ENCODE measurements around the gene TATDN2. TPM values are rescaled to one million over a fixed set of nuclear protein-coding genes. Genes with fewer than 3 reads are reported as not detected.

The TATDN2 gene
- total and polyA plus RNA-seq, 4 experiments from 2014 or later: 8.4 to 79.3 (median 48.1) TPM

DNA sequence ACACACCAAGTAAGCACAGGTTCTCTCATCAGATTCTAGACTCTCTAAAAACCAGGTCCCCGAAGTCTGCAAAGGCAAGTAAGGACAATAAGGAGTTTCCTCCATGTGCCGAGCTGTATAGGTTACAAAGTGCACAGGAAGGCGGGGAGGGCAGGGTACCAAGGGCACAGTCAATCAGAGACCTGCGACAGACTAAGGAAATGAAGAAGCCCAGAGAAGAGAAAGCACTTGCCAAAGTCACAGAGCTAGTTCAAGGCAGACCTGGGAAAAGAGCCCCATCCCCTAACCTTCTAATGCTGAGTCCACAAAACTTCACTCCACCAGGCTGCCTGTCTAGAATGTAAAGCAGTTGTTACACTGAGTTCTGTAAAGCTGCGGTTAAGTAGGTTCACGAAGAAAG lies 71.0 kb downstream of the TATDN2 start:
- ChIA-PET CTCF (ENCODE audit: partially characterized antibody) (interaction anchor here (2.0 kb wide), 1 partner anchor 429 kb away, joined by 5 read pairs; the partner anchor contains the start of gene JAGN1), POLR2A (ENCODE audit: partially characterized antibody) (no interaction called here)
- no peaks in the 10 kb centered on the region for H3K27me3 ChIP-seq (ENCODE audit: insufficient read depth, low read length)
- no peak for DNase-seq
- no peak overlapping the region for H3K4me3 ChIP-seq (ENCODE audit: low read length in 2 of 2)
- H3K4me3 Mint-ChIP-seq: peak overlapping the region; percentile 63 to 78 (median 74)
- H3K36me3 ChIP-seq (ENCODE audit: insufficient read depth, low read length): peaks cover 40% of the 10 kb centered on the region
- H3K4me1 ChIP-seq (ENCODE audit: insufficient read depth, low read length): peaks cover 28% of the 10 kb centered on the region
- peaks cover 18 to 42% (median 31%) of the 10 kb centered on the region in 4 donors for H3K4me1 Mint-ChIP-seq
- no peaks in the 10 kb centered on the region for H3K9me3 Mint-ChIP-seq
- peaks cover 11 to 42% of the 10 kb centered on the region in 2 donors for H3K36me3 Mint-ChIP-seq
- H3K27me3 Mint-ChIP-seq: no peaks in the 10 kb centered on the region
- intact Hi-C loops (cut with micrococcal nuclease): no loop called here
- peak overlapping the region; percentile 71 to 90 (median 88) for H3K27ac Mint-ChIP-seq
- no peaks in the 10 kb centered on the region for H3K9me3 ChIP-seq (ENCODE audit: control insufficient read depth in 1 of 2, low read length in 2 of 2)
- peak overlapping the region; percentile 18 for H3K27ac ChIP-seq (ENCODE audit: low read depth, low read length)

DNA sequence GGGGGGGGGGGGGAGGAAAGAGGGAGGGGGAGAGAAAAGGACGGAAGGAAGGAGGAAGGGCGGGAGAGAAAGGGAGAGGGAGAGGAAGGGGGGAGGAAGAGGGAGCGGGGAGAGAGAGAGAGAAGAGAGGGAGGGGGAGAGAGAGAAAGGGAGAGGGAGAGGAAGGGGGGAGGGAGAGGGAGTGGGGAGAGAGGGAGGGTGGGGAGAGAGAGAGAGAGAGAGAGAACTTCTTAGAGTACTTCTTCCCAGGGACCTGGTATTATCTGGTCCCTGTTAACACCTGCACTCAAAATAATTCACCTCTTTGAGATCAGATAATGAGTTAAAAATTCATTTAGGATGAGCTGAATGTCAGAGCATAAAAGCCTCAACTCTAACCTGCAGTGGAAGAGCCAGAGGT lies 71.5 kb downstream of the TATDN2 start:
- no peak for DNase-seq
- peak overlapping the region; percentile 89 to 97 (median 95) for H3K27ac Mint-ChIP-seq
- H3K4me1 ChIP-seq (ENCODE audit: insufficient read depth, low read length): peaks cover 28% of the 10 kb centered on the region
- peaks cover 5 to 36% of the 10 kb centered on the region in 2 donors for H3K36me3 Mint-ChIP-seq
- H3K4me1 Mint-ChIP-seq: peaks cover 18 to 42% (median 29%) of the 10 kb centered on the region in 4 donors
- H3K27me3 ChIP-seq (ENCODE audit: insufficient read depth, low read length): no peaks in the 10 kb centered on the region
- peaks cover 0 to 2% (median 0%) of the 10 kb centered on the region in 8 donors for H3K9me3 Mint-ChIP-seq
- ChIA-PET CTCF (ENCODE audit: partially characterized antibody) (interaction anchor here (2.0 kb wide), 1 partner anchor 429 kb away, joined by 5 read pairs; the partner anchor contains the start of gene JAGN1), POLR2A (ENCODE audit: partially characterized antibody) (interaction anchor here (1.5 to 2.9 kb wide), 3 partner anchors 72 to 388 kb away, joined by 6 to 31 read pairs (median 11); partner anchors contain the start of genes CRELD1, EMC3 and TATDN2)
- H3K9me3 ChIP-seq (ENCODE audit: control insufficient read depth in 1 of 2, low read length in 2 of 2): no peaks in the 10 kb centered on the region
- peak overlapping the region; percentile 95 for H3K27ac ChIP-seq (ENCODE audit: low read depth, low read length)
- peak overlapping the region in 1 of 2 donors; percentile 95 for H3K4me3 ChIP-seq (ENCODE audit: low read length in 2 of 2)
- peak overlapping the region; percentile 89 to 94 (median 92) for H3K4me3 Mint-ChIP-seq
- H3K36me3 ChIP-seq (ENCODE audit: insufficient read depth, low read length): peaks cover 35% of the 10 kb centered on the region
- intact Hi-C loops (cut with micrococcal nuclease): loop anchor here (2.0 to 5.0 kb wide), 4 partner anchors 475 to 1357 kb away; partner anchors contain the start of genes ARPC4, BRPF1, RAD18 and RPUSD3
- H3K27me3 Mint-ChIP-seq: no peaks in the 10 kb centered on the region

DNA sequence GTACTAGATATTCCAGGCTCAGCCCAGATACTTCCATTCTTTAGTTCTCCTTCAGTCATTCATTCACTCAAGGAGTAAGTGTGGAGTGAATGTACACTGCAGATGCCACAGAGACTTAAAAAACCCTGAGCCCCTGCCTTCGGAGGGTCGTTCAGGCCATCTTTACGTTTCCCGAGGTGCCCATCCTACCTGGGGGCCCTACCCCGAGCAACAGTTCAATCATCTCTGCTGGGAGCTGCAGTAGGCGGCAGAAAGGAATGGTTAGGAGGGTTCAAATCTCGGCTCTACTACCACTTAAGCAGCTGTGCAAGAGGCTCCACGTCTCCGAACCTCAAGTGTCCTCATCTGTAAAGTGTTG lies 72.0 kb downstream of the TATDN2 start:
- Mint-ChIP-seq H3K4me3 (peak overlapping the region; percentile 89 to 94 (median 92)), H3K4me1 (peaks cover 18 to 42% (median 29%) of the 10 kb centered on the region in 4 donors), H3K36me3 (peaks cover 3 to 33% of the 10 kb centered on the region in 2 donors), H3K27ac (peak overlapping the region; percentile 89 to 97 (median 95)), H3K9me3 (peaks cover 0 to 2% (median 0%) of the 10 kb centered on the region in 8 donors), H3K27me3 (peaks cover 0 to 2% of the 10 kb centered on the region in 2 donors)
- Histone ChIP-seq H3K4me3 (ENCODE audit: low read length in 2 of 2) (peak overlapping the region; percentile 51 to 95), H3K27me3 (ENCODE audit: insufficient read depth, low read length) (no peaks in the 10 kb centered on the region), H3K9me3 (ENCODE audit: control insufficient read depth in 1 of 2, low read length in 2 of 2) (no peaks in the 10 kb centered on the region), H3K4me1 (ENCODE audit: insufficient read depth, low read length) (peaks cover 28% of the 10 kb centered on the region), H3K36me3 (ENCODE audit: insufficient read depth, low read length) (peaks cover 31% of the 10 kb centered on the region), H3K27ac (ENCODE audit: low read depth, low read length) (peak overlapping the region; percentile 95)
- DNase-seq: no peak
- ChIA-PET POLR2A (ENCODE audit: partially characterized antibody) (interaction anchor here (0.7 to 2.9 kb wide), 20 partner anchors 8 to 958 kb away, joined by 3 to 31 read pairs (median 4); partner anchors contain the start of genes ARPC4, ATG7, CRELD1 and EMC3), CTCF (ENCODE audit: partially characterized antibody) (interaction anchor here (0.8 to 3.0 kb wide), 10 partner anchors 13 to 471 kb away, joined by 3 to 25 read pairs (median 3); partner anchors contain the start of genes CRELD1 and JAGN1)
- intact Hi-C loops (cut with micrococcal nuclease): loop anchor here (2.0 to 5.0 kb wide), 4 partner anchors 475 to 1357 kb away; partner anchors contain the start of genes ARPC4, BRPF1, RAD18 and RPUSD3

DNA sequence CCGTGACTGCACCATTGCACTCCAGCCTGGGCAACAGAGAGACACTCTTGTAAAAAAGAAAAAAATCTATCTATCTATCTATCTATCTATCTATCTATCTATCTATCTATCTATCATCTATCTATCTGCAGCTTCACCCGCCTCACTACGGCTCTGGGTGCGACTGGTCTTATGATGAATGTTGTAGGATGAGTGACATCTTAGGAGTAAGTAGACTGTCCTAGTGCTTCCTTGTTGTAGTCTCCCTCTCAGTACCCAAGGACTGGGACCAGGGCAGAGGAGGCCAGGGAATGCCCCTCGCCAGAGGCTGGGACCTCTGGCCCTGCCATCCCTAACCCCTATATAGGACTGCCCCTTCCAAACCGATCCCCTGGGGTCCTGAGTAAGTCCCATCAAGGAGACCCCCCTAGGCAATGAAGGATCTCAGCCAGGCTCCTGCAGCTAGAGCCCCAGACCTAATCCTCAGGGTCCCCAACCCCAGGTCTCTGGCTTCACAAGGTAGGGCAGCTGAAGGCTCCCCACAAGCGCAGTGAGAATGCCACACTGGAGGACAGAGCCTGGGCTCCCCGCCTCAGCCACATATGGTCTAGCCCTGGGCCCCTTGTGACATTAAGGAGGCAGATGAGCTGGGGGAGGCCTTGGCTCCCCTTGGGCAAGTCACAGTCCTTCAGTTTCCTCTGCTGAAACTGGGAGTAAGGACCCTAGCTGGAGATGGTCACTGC lies 73.5 kb downstream of the TATDN2 start:
- peaks cover 22% of the 10 kb centered on the region for H3K36me3 ChIP-seq (ENCODE audit: insufficient read depth, low read length)
- H3K36me3 Mint-ChIP-seq: peaks cover 3 to 23% of the 10 kb centered on the region in 2 donors
- peak overlapping the region; percentile 89 to 94 (median 92) for H3K4me3 Mint-ChIP-seq
- intact Hi-C loops (cut with micrococcal nuclease): loop anchor here (1.0 to 5.0 kb wide), 9 partner anchors 73 to 1359 kb away; partner anchors contain the start of genes ARPC4, BRK1, BRPF1 and CRELD1
- H3K27me3 ChIP-seq (ENCODE audit: insufficient read depth, low read length): peaks cover 4% of the 10 kb centered on the region
- no peaks in the 10 kb centered on the region for H3K9me3 ChIP-seq (ENCODE audit: control insufficient read depth in 1 of 2, low read length in 2 of 2)
- peaks cover under 1 to 4% of the 10 kb centered on the region in 2 donors for H3K27me3 Mint-ChIP-seq
- POLR2A ChIA-PET (ENCODE audit: partially characterized antibody): interaction anchor here (1.0 to 2.9 kb wide), 13 partner anchors 9 to 959 kb away, joined by 3 to 31 read pairs (median 4); partner anchors contain the start of genes ARPC4, CRELD1, PRRT3 and TADA3
- peak overlapping the region in 1 of 2 donors; percentile 95 for H3K4me3 ChIP-seq (ENCODE audit: low read length in 2 of 2)
- CTCF ChIA-PET (ENCODE audit: partially characterized antibody): interaction anchor here (0.6 to 3.0 kb wide), 12 partner anchors 13 to 673 kb away, joined by 3 to 25 read pairs (median 3); partner anchors contain the start of genes CRELD1, JAGN1 and MTMR14
- H3K27ac ChIP-seq (ENCODE audit: low read depth, low read length): peak overlapping the region; percentile 95
- peaks cover 18 to 42% (median 29%) of the 10 kb centered on the region in 4 donors for H3K4me1 Mint-ChIP-seq
- peaks cover 28% of the 10 kb centered on the region for H3K4me1 ChIP-seq (ENCODE audit: insufficient read depth, low read length)
- H3K27ac Mint-ChIP-seq: peak overlapping the region in 6 of 7 donors; percentile 81 to 97 (median 92)
- no peak for DNase-seq
- peaks cover 0 to 2% (median 0%) of the 10 kb centered on the region in 8 donors for H3K9me3 Mint-ChIP-seq

DNA sequence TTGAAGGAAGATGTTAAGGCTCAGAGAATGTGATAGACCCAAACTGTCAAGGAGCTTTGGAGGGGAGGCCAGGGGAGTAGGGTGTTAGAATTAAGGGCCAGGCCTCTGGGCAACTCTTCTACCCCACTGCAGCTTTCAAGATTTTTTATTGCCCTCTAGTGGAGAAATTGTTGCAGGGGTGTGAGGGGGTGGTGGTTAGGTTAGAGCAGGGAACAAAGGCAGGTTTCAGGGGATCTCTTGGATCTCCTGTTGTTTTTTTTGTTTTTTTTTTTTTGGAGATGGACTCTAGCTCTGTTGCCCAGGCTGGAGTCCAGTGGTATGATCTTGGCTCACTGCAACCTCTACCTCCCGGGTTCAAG lies 74.1 kb downstream of the TATDN2 start:
- Histone ChIP-seq H3K9me3 (ENCODE audit: control insufficient read depth in 1 of 2, low read length in 2 of 2) (no peaks in the 10 kb centered on the region), H3K4me1 (ENCODE audit: insufficient read depth, low read length) (peaks cover 28% of the 10 kb centered on the region), H3K27ac (ENCODE audit: low read depth, low read length) (no peak overlapping the region), H3K27me3 (ENCODE audit: insufficient read depth, low read length) (peaks cover 6% of the 10 kb centered on the region), H3K4me3 (ENCODE audit: low read length in 2 of 2) (no peak overlapping the region), H3K36me3 (ENCODE audit: insufficient read depth, low read length) (peaks cover 17% of the 10 kb centered on the region)
- Mint-ChIP-seq H3K27me3 (peaks cover 2 to 5% of the 10 kb centered on the region in 2 donors), H3K36me3 (peaks cover 3 to 19% of the 10 kb centered on the region in 2 donors), H3K4me1 (peaks cover 18 to 42% (median 29%) of the 10 kb centered on the region in 4 donors), H3K9me3 (peaks cover 0 to 2% (median 0%) of the 10 kb centered on the region in 8 donors), H3K4me3 (peak overlapping the region in 3 of 8 donors; percentile 20 to 92 (median 46)), H3K27ac (peak overlapping the region in 5 of 7 donors; percentile 81 to 97 (median 86))
- intact Hi-C loops (cut with micrococcal nuclease): loop anchor here (5.0 kb wide), 1 partner anchor 590 kb away; the partner anchor contains the start of gene BRPF1
- CTCF ChIA-PET (ENCODE audit: partially characterized antibody): interaction anchor here (1.0 to 3.0 kb wide), 5 partner anchors 58 to 432 kb away, joined by 3 to 25 read pairs (median 4); partner anchors contain the start of genes CRELD1 and JAGN1
- peak in 3 of 5 donors; percentile 22 to 33 (median 23) for DNase-seq
- POLR2A ChIA-PET (ENCODE audit: partially characterized antibody): interaction anchor here (1.5 to 2.9 kb wide), 3 partner anchors 230 to 390 kb away, joined by 4 to 31 read pairs (median 4); partner anchors contain the start of genes CRELD1 and PRRT3

- Histone ChIP-seq H3K4me3 (ENCODE audit: low read length in 2 of 2) (no peak overlapping the region), H3K36me3 (ENCODE audit: insufficient read depth, low read length) (no peaks in the 10 kb centered on the region), H3K4me1 (ENCODE audit: insufficient read depth, low read length) (no peaks in the 10 kb centered on the region), H3K27ac (ENCODE audit: low read depth, low read length) (no peak overlapping the region), H3K9me3 (ENCODE audit: control insufficient read depth in 1 of 2, low read length in 2 of 2) (no peaks in the 10 kb centered on the region), H3K27me3 (ENCODE audit: insufficient read depth, low read length) (peaks cover 6% of the 10 kb centered on the region)
- CTCF ChIA-PET (ENCODE audit: partially characterized antibody): no interaction called here
- intact Hi-C loops (cut with micrococcal nuclease): no loop called here
- no peaks in the 10 kb centered on the region for H3K36me3 Mint-ChIP-seq
- H3K4me1 Mint-ChIP-seq: no peaks in the 10 kb centered on the region
- no peak for DNase-seq
- H3K27ac Mint-ChIP-seq: peak overlapping the region in 1 of 7 donors; percentile 39
- peaks cover 17 to 20% of the 10 kb centered on the region in 2 donors for H3K27me3 Mint-ChIP-seq
- POLR2A ChIA-PET (ENCODE audit: partially characterized antibody): no interaction called here
- H3K9me3 Mint-ChIP-seq: peaks cover 0 to 3% (median 0%) of the 10 kb centered on the region in 8 donors
- no peak overlapping the region for H3K4me3 Mint-ChIP-seq
Observed at GRCh38 chr3:10327592-10327991, 79.3 kb downstream of the TATDN2 start.

Data from CD4-positive, alpha-beta memory T cell (primary cell).